ENCODE measurements around the gene VTA1. TPM values are rescaled to one million over a fixed set of nuclear protein-coding genes. Genes with fewer than 3 reads are reported as not detected.
"Not testable (repeated sequence)": the region's sequence is repeated elsewhere in the genome, so short reads cannot be mapped to it uniquely, and the experiment has no call there.

The VTA1 gene
- total RNA-seq, 1 donor from 2014 or later: 33.2 TPM

DNA sequence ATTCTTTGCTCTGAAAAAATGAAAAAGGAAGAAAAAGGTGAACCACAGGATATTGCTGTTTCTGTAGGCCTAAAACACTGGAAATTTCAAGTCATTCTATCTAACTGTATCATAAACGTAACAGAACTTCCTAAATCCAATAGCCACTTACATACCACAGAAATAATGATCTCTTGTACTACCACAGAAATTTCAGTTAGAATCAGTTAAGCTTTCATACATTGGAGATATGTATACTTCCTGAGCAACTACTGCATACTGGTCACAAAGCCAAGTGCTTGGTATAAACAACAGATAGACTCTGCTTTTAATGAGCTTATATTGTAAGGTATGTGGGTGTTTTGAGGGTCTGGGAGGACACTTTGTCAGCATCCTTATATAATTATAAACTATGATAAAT is 38.6 kb downstream of the VTA1 start:
- TF ChIP-seq, protein P1, sequence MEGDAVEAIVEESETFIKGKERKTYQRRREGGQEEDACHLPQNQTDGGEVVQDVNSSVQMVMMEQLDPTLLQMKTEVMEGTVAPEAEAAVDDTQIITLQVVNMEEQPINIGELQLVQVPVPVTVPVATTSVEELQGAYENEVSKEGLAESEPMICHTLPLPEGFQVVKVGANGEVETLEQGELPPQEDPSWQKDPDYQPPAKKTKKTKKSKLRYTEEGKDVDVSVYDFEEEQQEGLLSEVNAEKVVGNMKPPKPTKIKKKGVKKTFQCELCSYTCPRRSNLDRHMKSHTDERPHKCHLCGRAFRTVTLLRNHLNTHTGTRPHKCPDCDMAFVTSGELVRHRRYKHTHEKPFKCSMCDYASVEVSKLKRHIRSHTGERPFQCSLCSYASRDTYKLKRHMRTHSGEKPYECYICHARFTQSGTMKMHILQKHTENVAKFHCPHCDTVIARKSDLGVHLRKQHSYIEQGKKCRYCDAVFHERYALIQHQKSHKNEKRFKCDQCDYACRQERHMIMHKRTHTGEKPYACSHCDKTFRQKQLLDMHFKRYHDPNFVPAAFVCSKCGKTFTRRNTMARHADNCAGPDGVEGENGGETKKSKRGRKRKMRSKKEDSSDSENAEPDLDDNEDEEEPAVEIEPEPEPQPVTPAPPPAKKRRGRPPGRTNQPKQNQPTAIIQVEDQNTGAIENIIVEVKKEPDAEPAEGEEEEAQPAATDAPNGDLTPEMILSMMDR (IDR thresholded peaks at IDR 0.05; ENCODE audit: borderline replicate concordance): no peak
- H3K9me3 ChIP-seq (replicated peaks): no peaks in the 10 kb centered on the region
- intact Hi-C loops (cut with micrococcal nuclease): no loop called here
- no peak overlapping the region for H3K4me3 ChIP-seq
- H3K4me1 ChIP-seq: peaks cover 25% of the 10 kb centered on the region
- H3K27me3 ChIP-seq (ENCODE audit: low read depth): no peaks in the 10 kb centered on the region
- peaks cover 13% of the 10 kb centered on the region for H3K36me3 ChIP-seq
- no peak overlapping the region for H3K27ac ChIP-seq (replicated peaks)
- no peak for DNase-seq

- peak; percentile 52 for DNase-seq
- intact Hi-C loops (cut with micrococcal nuclease): no loop called here
- H3K36me3 ChIP-seq: peaks cover 17% of the 10 kb centered on the region
- TF ChIP-seq, protein P1 (IDR thresholded peaks at IDR 0.05; ENCODE audit: borderline replicate concordance): no peak
- H3K4me1 ChIP-seq: peaks cover 25% of the 10 kb centered on the region
- no peaks in the 10 kb centered on the region for H3K27me3 ChIP-seq (ENCODE audit: low read depth)
- H3K9me3 ChIP-seq (replicated peaks): no peaks in the 10 kb centered on the region
- peak overlapping the region; percentile 41 for H3K27ac ChIP-seq (replicated peaks)
- H3K4me3 ChIP-seq: no peak overlapping the region
Observed at GRCh38 chr6:142187209-142187608, 40.1 kb downstream of the VTA1 start.

- H3K9me3 ChIP-seq (replicated peaks); H3K27ac ChIP-seq (replicated peaks); H3K27me3 ChIP-seq (ENCODE audit: low read depth); H3K4me3 ChIP-seq; DNase-seq; intact Hi-C loops (cut with micrococcal nuclease): not testable (repeated sequence)
- H3K4me1 ChIP-seq: peaks cover 25% of the 10 kb centered on the region
- H3K36me3 ChIP-seq: peaks cover 17% of the 10 kb centered on the region
Observed at GRCh38 chr6:142188341-142188740, 41.3 kb downstream of the VTA1 start.

GRCh38 chr6:142189057-142189456 is 42.0 kb downstream of the VTA1 start:
- peak overlapping the region; percentile 20 for H3K27ac ChIP-seq (replicated peaks)
- intact Hi-C loops (cut with micrococcal nuclease): no loop called here
- peaks cover 17% of the 10 kb centered on the region for H3K36me3 ChIP-seq
- TF ChIP-seq, protein P1 (IDR thresholded peaks at IDR 0.05; ENCODE audit: borderline replicate concordance): no peak
- H3K9me3 ChIP-seq (replicated peaks): no peaks in the 10 kb centered on the region
- H3K27me3 ChIP-seq (ENCODE audit: low read depth): no peaks in the 10 kb centered on the region
- no peak for DNase-seq
- no peak overlapping the region for H3K4me3 ChIP-seq
- H3K4me1 ChIP-seq: peaks cover 25% of the 10 kb centered on the region

GRCh38 chr6:142192343-142192742 is 45.3 kb downstream of the VTA1 start:
- Histone ChIP-seq H3K9me3 (replicated peaks) (no peaks in the 10 kb centered on the region), H3K4me1 (peaks cover 6% of the 10 kb centered on the region), H3K27ac (replicated peaks) (no peak overlapping the region), H3K36me3 (peaks cover 17% of the 10 kb centered on the region), H3K27me3 (ENCODE audit: low read depth) (no peaks in the 10 kb centered on the region), H3K4me3 (no peak overlapping the region)
- no peak for DNase-seq
- TF ChIP-seq, protein P1 (IDR thresholded peaks at IDR 0.05; ENCODE audit: borderline replicate concordance): no peak
- intact Hi-C loops (cut with micrococcal nuclease): no loop called here

DNA sequence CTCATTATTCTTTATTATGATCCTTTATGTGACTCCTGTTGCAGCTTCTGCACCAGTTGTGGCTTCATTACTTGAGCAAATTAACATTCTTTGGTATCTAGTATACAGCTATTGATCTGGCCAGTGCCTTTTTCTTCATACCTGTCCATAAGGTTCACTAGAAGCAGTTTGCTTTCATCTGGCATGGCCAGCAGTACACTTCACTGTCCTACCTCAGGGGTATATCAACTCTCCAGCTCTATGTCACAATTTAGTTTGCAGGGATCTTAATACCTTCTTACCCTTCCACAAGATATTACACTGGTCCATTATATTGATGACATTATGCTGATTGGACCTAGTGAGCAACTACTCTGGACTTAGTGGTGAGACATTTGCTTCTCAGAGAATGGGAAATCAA is 46.6 kb downstream of the VTA1 start:
- Histone ChIP-seq H3K9me3 (replicated peaks) (no peaks in the 10 kb centered on the region), H3K36me3 (peaks cover 21% of the 10 kb centered on the region), H3K4me1 (no peaks in the 10 kb centered on the region), H3K27ac (replicated peaks) (no peak overlapping the region), H3K4me3 (no peak overlapping the region), H3K27me3 (ENCODE audit: low read depth) (no peaks in the 10 kb centered on the region)
- DNase-seq: no peak
- intact Hi-C loops (cut with micrococcal nuclease): no loop called here
- TF ChIP-seq, protein P1 (IDR thresholded peaks at IDR 0.05; ENCODE audit: borderline replicate concordance): no peak
